ENCODE measurements around the gene ZDHHC12. TPM values are rescaled to one million over a fixed set of nuclear protein-coding genes. Genes with fewer than 3 reads are reported as not detected.
A peak's percentile ranks its signal among the peaks of the same experiment; 100 is the strongest.

The ZDHHC12 gene
- total RNA-seq, 2 donors from 2014 or later = 50.5 to 59.6 TPM

DNA sequence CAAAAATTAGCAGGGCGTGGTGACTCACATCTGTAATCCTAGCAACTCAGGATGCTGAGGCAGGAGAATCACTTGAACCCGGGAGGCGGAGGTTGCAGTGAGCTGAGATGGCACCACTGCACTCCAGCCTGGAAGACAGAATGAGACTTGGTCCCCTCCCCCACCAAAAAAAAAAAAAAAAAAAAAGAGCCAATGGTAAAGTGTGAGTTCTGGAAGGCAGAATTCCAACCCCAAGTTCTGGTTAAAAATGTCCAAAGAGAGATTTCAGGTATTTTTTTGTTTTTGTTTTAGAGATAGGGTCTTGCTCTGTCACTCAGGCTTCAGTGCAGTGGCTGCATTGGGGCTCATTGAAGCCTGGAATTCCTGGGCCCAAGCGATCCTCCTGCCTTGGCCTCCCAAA is 36.5 kb downstream of the ZDHHC12 start:
- no peaks in the 10 kb centered on the region for H3K27me3 Mint-ChIP-seq (ENCODE audit: insufficient read depth)
- H3K4me1 Mint-ChIP-seq = peaks cover 48% of the 10 kb centered on the region
- 86 to 93% methylated on average over 2 to 4 of the region's 4 CpGs for WGBS, 2 experiments (ENCODE audit: insufficient coverage in 1 of 2, insufficient read length in 1 of 2)
- Histone ChIP-seq H3K4me3 (ENCODE audit: low read length) (no peak overlapping the region), H3K27me3 (ENCODE audit: control insufficient read depth, insufficient read depth, low read length, poor library complexity, severe bottlenecking) (no peaks in the 10 kb centered on the region), H3K9me3 (ENCODE audit: control insufficient read depth, low read length) (no peaks in the 10 kb centered on the region), H3K4me1 (ENCODE audit: control insufficient read depth, insufficient read depth, low read length) (peaks cover 11% of the 10 kb centered on the region), H3K36me3 (ENCODE audit: control insufficient read depth, insufficient read depth, low read length) (peaks cover 28% of the 10 kb centered on the region), H3K9ac (ENCODE audit: extremely low read depth, low read length, poor library complexity, severe bottlenecking) (no peak overlapping the region), H3K27ac (ENCODE audit: low read depth, low read length) (no peak overlapping the region)
- peaks cover 32% of the 10 kb centered on the region for H3K36me3 Mint-ChIP-seq (ENCODE audit: low read depth)
- peaks cover 6% of the 10 kb centered on the region for H3K9me3 Mint-ChIP-seq
- H3K27ac Mint-ChIP-seq = peak overlapping the region; percentile 58
- H3K4me3 Mint-ChIP-seq = peak overlapping the region; percentile 95
- TF ChIP-seq, protein P1, sequence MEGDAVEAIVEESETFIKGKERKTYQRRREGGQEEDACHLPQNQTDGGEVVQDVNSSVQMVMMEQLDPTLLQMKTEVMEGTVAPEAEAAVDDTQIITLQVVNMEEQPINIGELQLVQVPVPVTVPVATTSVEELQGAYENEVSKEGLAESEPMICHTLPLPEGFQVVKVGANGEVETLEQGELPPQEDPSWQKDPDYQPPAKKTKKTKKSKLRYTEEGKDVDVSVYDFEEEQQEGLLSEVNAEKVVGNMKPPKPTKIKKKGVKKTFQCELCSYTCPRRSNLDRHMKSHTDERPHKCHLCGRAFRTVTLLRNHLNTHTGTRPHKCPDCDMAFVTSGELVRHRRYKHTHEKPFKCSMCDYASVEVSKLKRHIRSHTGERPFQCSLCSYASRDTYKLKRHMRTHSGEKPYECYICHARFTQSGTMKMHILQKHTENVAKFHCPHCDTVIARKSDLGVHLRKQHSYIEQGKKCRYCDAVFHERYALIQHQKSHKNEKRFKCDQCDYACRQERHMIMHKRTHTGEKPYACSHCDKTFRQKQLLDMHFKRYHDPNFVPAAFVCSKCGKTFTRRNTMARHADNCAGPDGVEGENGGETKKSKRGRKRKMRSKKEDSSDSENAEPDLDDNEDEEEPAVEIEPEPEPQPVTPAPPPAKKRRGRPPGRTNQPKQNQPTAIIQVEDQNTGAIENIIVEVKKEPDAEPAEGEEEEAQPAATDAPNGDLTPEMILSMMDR (conservative IDR thresholded peaks at IDR 0.05) = no peak
- no peak for DNase-seq

DNA sequence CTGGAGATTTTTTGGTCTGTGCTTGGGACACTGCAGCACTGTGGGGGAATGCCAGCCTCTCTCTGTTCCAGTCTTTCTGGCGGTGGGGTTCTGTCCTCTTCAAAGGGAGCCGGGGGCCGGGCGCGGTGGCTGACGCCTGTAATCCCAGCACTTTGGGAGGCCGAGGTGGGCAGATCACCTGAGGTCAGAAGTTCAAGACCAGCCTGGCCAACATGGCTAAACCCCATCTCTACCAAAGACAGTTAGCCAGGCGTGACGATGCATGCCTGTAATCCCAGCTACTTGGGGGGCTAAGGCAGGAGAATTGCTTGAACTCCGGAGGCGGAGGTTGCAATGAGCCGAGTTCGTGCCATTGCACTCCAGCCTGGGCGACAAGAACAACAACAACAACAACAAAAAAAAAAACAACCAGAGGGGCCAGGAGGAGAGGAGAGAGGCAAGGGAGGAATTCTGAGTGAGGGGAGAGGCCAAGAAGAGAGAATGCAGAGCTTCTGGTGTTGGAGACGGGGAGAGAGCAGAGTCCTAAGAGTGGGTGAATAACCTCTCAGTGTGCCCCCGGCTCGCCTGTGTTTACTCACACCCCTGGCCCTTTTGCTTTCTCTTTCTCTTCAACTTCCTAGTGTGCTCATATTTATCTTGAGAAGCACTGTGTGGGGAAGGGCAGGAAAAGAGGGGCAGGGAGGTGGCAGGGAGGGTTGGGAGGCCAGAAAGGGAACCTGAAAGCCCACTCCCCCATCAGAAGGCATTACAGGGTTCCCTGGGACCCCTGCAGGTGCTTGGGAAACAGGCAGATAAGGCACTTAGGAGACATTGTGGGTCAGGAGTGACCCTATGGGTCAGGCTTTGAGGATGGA is 38.1 kb downstream of the ZDHHC12 start:
- peak overlapping the region; percentile 95 for H3K4me3 ChIP-seq (ENCODE audit: low read length)
- WGBS, 2 experiments (ENCODE audit: insufficient coverage in 1 of 2, insufficient read length in 1 of 2) = 48 to 83% methylated on average over 4 to 15 of the region's 17 CpGs
- no peak overlapping the region for H3K27ac ChIP-seq (ENCODE audit: low read depth, low read length)

DNA sequence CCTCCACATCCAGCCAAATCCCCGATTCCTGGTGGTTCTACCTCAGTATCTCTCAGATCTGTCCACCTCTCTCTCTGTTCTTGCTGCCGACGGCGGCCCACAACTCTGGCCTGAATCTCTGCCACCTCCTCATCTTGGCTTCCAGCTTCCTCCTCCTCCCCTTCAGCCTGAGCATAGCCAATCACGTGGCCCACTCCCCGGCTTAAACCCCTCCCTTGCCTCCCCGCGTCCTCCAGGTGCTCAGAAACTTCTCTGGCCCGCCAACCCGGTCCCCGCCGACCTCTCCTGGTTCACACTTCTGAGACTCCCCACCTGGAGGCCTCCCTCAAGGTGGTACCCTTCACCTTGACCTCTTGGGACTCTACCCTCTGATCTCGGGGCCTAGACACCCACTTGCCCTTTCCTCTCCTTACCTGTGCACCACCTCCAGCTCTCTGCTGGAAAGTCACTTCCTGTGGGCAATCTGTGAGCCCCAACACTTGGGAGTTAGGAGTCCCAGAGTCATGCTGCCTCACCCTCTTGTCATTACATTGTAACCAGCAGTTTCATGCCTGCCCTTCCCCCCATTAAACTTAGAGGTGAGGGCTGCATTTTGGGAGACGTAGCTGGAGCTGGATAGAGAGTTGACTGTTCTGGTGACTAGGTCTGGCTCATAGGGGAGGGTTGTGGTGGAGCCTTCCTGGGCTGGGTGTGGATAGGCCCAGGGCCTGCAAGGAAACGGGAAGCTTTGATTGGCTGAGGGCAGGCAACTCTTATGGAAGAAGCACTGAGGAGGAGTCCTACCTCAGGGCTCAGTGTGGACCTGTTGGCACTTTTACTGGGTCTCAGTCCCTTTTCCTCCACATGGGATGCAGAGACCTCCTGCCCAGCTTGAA is 39.4 kb downstream of the ZDHHC12 start:
- H3K27me3 ChIP-seq (ENCODE audit: control insufficient read depth, insufficient read depth, low read length, poor library complexity, severe bottlenecking) = no peaks in the 10 kb centered on the region
- H3K27ac Mint-ChIP-seq = peak overlapping the region; percentile 98
- H3K36me3 ChIP-seq (ENCODE audit: control insufficient read depth, insufficient read depth, low read length) = peaks cover 5% of the 10 kb centered on the region
- H3K4me3 Mint-ChIP-seq = peak overlapping the region; percentile 95
- H3K27ac ChIP-seq (ENCODE audit: low read depth, low read length) = peak overlapping the region; percentile 64
- 0 to 2% methylated on average over 12 to 15 of the region's 15 CpGs for WGBS, 2 experiments (ENCODE audit: insufficient coverage in 1 of 2, insufficient read length in 1 of 2)
- H3K9me3 ChIP-seq (ENCODE audit: control insufficient read depth, low read length) = no peaks in the 10 kb centered on the region
- H3K4me1 ChIP-seq (ENCODE audit: control insufficient read depth, insufficient read depth, low read length) = peaks cover 11% of the 10 kb centered on the region
- peaks cover 40% of the 10 kb centered on the region for H3K4me1 Mint-ChIP-seq
- DNase-seq = peak; percentile 94
- peaks cover 6% of the 10 kb centered on the region for H3K9me3 Mint-ChIP-seq
- peak overlapping the region; percentile 95 for H3K4me3 ChIP-seq (ENCODE audit: low read length)
- peak overlapping the region; percentile 93 for H3K9ac ChIP-seq (ENCODE audit: extremely low read depth, low read length, poor library complexity, severe bottlenecking)
- TF ChIP-seq, protein P1 (conservative IDR thresholded peaks at IDR 0.05) = no peak
- H3K36me3 Mint-ChIP-seq (ENCODE audit: low read depth) = peaks cover 18% of the 10 kb centered on the region
- no peaks in the 10 kb centered on the region for H3K27me3 Mint-ChIP-seq (ENCODE audit: insufficient read depth)

More for the DNA sequence above, 38.1 kb downstream of the ZDHHC12 start:
- peak; percentile 42 for DNase-seq
- peaks cover 6% of the 10 kb centered on the region for H3K9me3 Mint-ChIP-seq
- H3K27ac Mint-ChIP-seq = peak overlapping the region; percentile 98
- peaks cover 23% of the 10 kb centered on the region for H3K36me3 Mint-ChIP-seq (ENCODE audit: low read depth)
- Histone ChIP-seq H3K9me3 (ENCODE audit: control insufficient read depth, low read length) (no peaks in the 10 kb centered on the region), H3K27me3 (ENCODE audit: control insufficient read depth, insufficient read depth, low read length, poor library complexity, severe bottlenecking) (no peaks in the 10 kb centered on the region), H3K9ac (ENCODE audit: extremely low read depth, low read length, poor library complexity, severe bottlenecking) (no peak overlapping the region), H3K4me1 (ENCODE audit: control insufficient read depth, insufficient read depth, low read length) (peaks cover 11% of the 10 kb centered on the region), H3K36me3 (ENCODE audit: control insufficient read depth, insufficient read depth, low read length) (peaks cover 12% of the 10 kb centered on the region)
- H3K4me3 Mint-ChIP-seq = peak overlapping the region; percentile 95
- TF ChIP-seq, protein P1 (conservative IDR thresholded peaks at IDR 0.05) = no peak
- H3K27me3 Mint-ChIP-seq (ENCODE audit: insufficient read depth) = no peaks in the 10 kb centered on the region
- H3K4me1 Mint-ChIP-seq = peaks cover 40% of the 10 kb centered on the region
